BJ (cell line): ENCODE results near the gene CNN3. TPM values are rescaled to one million over a fixed set of nuclear protein-coding genes. Genes with fewer than 3 reads are reported as not detected.

Experiments
- CTCF ChIA-PET: fragments of 350-600 bp; formaldehyde crosslinking; extraction: SDS; loops from one replicate; lab custom pipeline; 2021; ENCODE audit warnings: antibody characterized with exemption, inconsistent platforms; lab: Yijun Ruan, JAX
- POLR2A ChIA-PET: fragments of 300-600 bp; sonication (Branson Sonifier 250); formaldehyde crosslinking; extraction: SDS; loops from one replicate; lab custom pipeline; 2021; ENCODE audit warnings: antibody characterized with exemption; lab: Charles Lee
- DNase-seq: peaks from one replicate; pipeline ENCODE4 v3.0.0-alpha.2; 2011; ENCODE audit warnings: low read depth
- H3K27me3 ChIP-seq: 2 replicates; pipeline ENCODE4 v1.6.0; 2011; ENCODE audit warnings: low read length; ENCODE audit not compliant: control insufficient read depth, insufficient read depth
- H3K36me3 ChIP-seq: 2 replicates; pipeline ENCODE4 v1.5.1; 2011; ENCODE audit warnings: low read length; ENCODE audit not compliant: control insufficient read depth, insufficient read depth
- H3K4me3 ChIP-seq: 2 replicates; pipeline ENCODE4 v1.5.1; 2011; ENCODE audit warnings: low read depth, mild to moderate bottlenecking, control low read depth, low read length
- polyA plus RNA-seq: library from polyadenylated mRNA; depleted of rRNA; stranded (reverse); fragments of >200 nt; gene quantifications from 2 replicates; pipeline ENCODE4 v1.2.3, GENCODE V29; 2011
- TF ChIP-seq, protein P1 (sequence below): IDR thresholded peaks from 2 replicates; pipeline ENCODE4 v1.5.1; 2011; ENCODE audit warnings: low read depth, mild to moderate bottlenecking, control low read depth, inconsistent platforms, low read length, moderate library complexity; ENCODE audit not compliant: insufficient read depth

The CNN3 gene
- polyA plus RNA-seq, 1 experiment: 169 TPM

DNA sequence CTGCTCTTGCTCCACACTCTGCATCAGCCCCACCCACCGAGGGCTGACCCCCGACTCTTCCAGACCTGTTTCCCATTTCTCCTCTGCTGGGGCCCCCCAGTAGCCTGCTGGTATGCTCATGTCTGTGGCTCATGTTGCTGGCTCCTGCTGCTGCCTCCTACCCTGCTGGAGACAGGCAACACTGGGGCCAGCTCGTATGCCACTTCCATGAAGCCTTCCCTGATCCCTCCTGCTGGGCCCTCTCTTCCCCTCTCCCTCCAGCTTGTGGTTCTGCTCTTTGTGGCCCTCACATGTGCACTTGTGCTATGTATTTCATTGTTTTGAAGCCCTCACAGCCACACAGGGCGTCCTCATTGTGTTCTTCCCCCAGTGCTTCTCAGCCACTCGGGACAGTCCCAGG is 40.5 kb downstream of the CNN3 start:
- POLR2A ChIA-PET: no interaction called here
- H3K27me3 ChIP-seq: no peaks in the 10 kb centered on the region
- no peak for DNase-seq
- H3K4me3 ChIP-seq: no peak overlapping the region
- CTCF ChIA-PET: no interaction called here
- TF ChIP-seq, protein P1, sequence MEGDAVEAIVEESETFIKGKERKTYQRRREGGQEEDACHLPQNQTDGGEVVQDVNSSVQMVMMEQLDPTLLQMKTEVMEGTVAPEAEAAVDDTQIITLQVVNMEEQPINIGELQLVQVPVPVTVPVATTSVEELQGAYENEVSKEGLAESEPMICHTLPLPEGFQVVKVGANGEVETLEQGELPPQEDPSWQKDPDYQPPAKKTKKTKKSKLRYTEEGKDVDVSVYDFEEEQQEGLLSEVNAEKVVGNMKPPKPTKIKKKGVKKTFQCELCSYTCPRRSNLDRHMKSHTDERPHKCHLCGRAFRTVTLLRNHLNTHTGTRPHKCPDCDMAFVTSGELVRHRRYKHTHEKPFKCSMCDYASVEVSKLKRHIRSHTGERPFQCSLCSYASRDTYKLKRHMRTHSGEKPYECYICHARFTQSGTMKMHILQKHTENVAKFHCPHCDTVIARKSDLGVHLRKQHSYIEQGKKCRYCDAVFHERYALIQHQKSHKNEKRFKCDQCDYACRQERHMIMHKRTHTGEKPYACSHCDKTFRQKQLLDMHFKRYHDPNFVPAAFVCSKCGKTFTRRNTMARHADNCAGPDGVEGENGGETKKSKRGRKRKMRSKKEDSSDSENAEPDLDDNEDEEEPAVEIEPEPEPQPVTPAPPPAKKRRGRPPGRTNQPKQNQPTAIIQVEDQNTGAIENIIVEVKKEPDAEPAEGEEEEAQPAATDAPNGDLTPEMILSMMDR: no peak
- H3K36me3 ChIP-seq: no peaks in the 10 kb centered on the region

DNA sequence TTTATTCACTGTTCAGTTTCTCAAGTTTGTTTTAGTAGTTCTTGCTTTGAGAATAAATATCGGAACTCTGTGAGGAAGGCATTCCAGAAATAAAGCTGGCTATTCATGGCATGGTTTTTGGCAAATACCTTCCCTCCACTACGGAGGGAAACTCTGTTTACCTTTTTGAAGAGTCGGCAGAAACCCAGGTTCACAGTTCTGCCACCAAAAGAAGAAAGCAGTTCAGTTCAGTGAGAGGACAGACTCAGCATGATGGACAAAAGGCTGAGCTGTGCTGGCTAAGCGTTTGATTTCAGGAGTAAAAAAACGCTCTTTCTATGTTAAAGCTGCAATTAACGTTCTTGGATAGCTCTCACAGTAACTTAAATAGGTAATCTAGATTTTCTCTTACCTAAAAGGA is 42.4 kb downstream of the CNN3 start:
- POLR2A ChIA-PET: no interaction called here
- CTCF ChIA-PET: interaction anchor here (0.9 to 3.2 kb wide), 4 partner anchors 9 to 30 kb away, joined by 3 to 12 read pairs (median 3); no protein-coding TSS in a partner anchor
- no peak for DNase-seq
- TF ChIP-seq, protein P1: no peak
- no peak overlapping the region for H3K4me3 ChIP-seq
- H3K27me3 ChIP-seq: no peaks in the 10 kb centered on the region
- no peaks in the 10 kb centered on the region for H3K36me3 ChIP-seq

DNA sequence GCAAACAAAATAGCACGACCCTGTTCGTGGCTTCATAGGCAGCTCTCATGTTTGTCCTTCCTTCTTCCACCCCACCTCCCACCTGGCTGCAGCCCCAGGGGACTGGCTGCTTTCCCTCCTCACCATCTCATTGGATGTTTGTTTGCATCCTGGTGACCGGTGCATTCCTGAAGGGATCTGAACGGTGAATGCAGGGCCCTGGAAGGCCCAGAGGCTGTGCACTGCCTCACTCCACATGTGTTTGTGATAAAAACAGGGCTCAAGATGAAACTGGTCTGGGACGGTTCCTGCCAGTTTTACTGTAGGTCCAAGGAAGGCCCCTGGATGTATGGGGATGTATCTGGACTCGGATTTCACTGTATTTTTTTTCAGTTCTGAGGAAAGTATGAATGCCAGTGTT is 42.8 kb downstream of the CNN3 start:
- no peak overlapping the region for H3K4me3 ChIP-seq
- POLR2A ChIA-PET: no interaction called here
- TF ChIP-seq, protein P1: no peak
- no peaks in the 10 kb centered on the region for H3K27me3 ChIP-seq
- DNase-seq: no peak
- CTCF ChIA-PET: interaction anchor here (0.9 to 3.2 kb wide), 3 partner anchors 9 to 29 kb away, joined by 3 to 12 read pairs (median 3); no protein-coding TSS in a partner anchor
- H3K36me3 ChIP-seq: no peaks in the 10 kb centered on the region

DNA sequence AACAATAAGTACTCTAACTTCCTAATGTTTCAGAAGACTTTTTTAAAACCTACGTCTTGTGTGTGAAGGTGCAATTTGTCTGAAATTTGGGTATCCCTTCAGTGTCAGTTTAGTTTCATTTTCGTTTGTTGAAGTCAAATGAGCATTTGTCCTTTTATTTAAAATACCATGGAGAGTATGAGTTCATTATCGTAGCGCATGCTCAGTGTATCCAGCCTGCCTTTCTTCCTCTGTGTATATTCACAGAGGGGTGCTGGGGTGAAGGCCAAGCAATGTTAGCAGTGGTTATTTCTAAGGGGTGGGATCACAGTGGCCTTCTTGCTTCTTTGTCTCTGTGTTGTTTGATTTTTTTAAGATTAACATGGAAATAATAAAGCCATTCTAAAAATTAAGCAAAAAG is 43.2 kb downstream of the CNN3 start:
- H3K36me3 ChIP-seq: no peaks in the 10 kb centered on the region
- no peak overlapping the region for H3K4me3 ChIP-seq
- TF ChIP-seq, protein P1: no peak
- no peak for DNase-seq
- POLR2A ChIA-PET: no interaction called here
- H3K27me3 ChIP-seq: no peaks in the 10 kb centered on the region
- CTCF ChIA-PET: interaction anchor here (3.2 kb wide), 1 partner anchor 29 kb away, joined by 12 read pairs; no protein-coding TSS in a partner anchor

DNA sequence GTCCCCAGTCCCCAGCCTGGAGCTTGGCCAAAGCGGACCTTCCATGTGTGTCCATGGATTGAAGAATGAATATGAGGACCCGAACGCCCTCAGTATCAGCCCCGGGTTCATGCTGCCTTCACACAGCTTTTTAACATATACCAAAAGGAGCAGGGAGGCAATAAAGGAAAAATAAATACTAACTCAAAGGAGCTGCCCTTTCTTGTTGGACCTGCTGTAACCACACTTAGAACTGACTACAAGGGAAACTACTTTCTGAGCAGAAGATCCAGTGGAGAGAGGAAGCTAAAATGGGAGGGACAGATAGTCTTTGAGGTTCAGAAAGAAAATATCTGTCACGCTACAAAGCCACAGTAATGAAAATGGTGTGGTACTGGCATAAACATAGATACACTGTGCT is 48.6 kb downstream of the CNN3 start:
- no peak for DNase-seq
- H3K27me3 ChIP-seq: no peaks in the 10 kb centered on the region; the same call in 1 of the 2 replicates
- H3K4me3 ChIP-seq: no peak overlapping the region
- TF ChIP-seq, protein P1: no peak
- H3K36me3 ChIP-seq: no peaks in the 10 kb centered on the region
- POLR2A ChIA-PET: no interaction called here
- CTCF ChIA-PET: no interaction called here
